ENCODE results near the gene NTRK3.

The NTRK3 gene

DNA sequence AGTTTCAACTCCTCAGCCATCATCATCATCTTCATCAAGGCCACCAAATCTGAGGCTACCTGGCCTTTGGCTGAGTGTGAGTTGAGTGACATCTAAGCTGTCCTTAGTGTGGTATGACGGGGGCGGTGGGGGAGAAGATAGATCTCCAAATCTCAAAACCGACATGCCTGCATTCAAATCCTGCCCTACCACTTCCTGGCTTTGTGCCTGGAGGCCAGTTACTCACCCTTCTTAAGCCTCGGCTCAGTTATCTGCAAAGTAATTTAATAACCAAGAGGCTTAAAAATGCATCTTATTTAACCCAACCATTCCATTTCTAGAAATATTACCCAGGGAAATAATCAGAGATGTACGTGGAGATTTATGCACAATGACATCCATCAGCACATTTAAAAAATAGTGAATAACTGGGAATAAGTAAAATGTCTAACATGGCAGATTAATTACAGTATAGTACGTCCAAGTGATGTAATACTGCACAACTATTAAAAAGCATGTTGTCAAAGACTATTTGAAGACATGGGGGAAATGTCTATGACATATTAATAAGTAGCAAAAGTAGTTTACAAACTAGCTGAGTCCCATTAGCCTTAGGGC is 167.4 kb downstream of the NTRK3 start:
- TF ChIP-seq, protein P1, sequence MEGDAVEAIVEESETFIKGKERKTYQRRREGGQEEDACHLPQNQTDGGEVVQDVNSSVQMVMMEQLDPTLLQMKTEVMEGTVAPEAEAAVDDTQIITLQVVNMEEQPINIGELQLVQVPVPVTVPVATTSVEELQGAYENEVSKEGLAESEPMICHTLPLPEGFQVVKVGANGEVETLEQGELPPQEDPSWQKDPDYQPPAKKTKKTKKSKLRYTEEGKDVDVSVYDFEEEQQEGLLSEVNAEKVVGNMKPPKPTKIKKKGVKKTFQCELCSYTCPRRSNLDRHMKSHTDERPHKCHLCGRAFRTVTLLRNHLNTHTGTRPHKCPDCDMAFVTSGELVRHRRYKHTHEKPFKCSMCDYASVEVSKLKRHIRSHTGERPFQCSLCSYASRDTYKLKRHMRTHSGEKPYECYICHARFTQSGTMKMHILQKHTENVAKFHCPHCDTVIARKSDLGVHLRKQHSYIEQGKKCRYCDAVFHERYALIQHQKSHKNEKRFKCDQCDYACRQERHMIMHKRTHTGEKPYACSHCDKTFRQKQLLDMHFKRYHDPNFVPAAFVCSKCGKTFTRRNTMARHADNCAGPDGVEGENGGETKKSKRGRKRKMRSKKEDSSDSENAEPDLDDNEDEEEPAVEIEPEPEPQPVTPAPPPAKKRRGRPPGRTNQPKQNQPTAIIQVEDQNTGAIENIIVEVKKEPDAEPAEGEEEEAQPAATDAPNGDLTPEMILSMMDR (IDR thresholded peaks at IDR 0.05; ENCODE audit: insufficient read depth, low read depth, low read length, missing control alignments) = no peak
- peak; percentile 30 for DNase-seq (ENCODE audit: low read depth)
- H3K4me3 ChIP-seq (ENCODE audit: low read length) = no peak overlapping the region

DNA sequence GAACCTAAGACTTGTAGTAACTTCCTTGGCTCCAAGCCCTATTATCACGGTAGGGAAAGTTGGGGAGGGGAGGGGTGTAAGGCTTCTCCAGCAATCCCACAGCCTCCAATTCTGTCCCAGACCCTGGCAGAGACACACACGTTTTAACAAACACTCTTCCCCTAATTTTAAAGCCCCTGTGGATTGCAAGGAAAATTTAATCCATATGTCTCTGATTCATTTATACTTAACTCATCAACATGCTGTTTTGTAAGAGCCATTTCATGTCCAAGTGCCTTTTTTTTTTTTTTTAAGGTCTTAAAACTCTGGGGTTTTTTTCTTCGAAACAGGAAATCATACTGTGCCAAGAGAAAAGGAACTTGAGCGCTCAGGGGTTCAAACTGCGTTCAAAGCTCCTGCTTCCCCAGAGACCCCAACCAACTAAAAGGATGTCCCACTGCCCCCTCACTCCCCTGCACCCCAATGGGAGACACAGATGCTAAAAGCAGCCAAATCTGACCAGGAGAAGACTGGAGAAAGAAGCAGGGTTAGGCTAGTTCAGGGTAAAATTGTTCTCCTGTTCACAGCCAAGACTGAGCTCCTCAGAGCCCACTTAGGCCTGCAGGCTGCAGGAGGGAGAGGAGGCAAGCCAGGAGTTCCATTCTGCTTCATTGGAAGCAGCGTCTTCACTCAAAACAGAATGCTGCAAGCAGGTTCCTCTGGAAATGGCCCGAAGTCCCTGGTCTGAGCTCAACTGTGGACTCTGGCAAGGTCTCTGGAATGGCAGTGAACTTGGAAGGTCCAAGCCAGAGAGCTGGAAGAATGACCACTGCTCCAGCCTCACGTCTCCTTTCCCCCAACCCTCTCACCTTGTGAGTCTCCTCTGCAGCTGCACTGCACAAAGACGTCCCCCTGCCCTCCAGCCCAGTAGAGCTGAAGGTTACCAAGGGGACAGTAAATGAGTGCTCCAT is 172.5 kb downstream of the NTRK3 start:
- DNase-seq (ENCODE audit: low read depth) = no peak
- TF ChIP-seq, protein P1 (IDR thresholded peaks at IDR 0.05; ENCODE audit: insufficient read depth, low read depth, low read length, missing control alignments) = no peak
- no peak overlapping the region for H3K4me3 ChIP-seq (ENCODE audit: low read length)

DNA sequence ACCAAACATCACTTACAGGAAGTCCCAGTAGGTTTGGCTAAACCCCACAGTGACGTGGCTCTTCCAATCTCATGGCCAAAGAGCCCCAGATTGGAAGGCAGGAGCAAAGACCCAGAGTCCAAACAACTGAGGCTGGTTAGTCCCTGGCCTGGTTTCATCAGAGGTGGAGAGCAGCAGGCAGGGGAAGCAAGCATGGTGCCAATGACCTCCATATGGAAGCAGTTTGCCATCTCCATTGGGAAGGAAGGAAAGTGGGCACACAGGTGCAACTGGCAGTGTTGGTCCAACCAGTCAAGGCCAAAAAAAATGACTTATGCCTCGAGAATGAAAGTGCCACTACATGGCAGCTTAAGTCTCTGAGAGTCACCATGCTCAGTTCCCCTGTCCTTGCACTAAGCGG is 175.9 kb downstream of the NTRK3 start:
- no peak overlapping the region for H3K4me3 ChIP-seq (ENCODE audit: low read length)
- DNase-seq (ENCODE audit: low read depth) = no peak
- TF ChIP-seq, protein P1 (IDR thresholded peaks at IDR 0.05; ENCODE audit: insufficient read depth, low read depth, low read length, missing control alignments) = no peak

DNA sequence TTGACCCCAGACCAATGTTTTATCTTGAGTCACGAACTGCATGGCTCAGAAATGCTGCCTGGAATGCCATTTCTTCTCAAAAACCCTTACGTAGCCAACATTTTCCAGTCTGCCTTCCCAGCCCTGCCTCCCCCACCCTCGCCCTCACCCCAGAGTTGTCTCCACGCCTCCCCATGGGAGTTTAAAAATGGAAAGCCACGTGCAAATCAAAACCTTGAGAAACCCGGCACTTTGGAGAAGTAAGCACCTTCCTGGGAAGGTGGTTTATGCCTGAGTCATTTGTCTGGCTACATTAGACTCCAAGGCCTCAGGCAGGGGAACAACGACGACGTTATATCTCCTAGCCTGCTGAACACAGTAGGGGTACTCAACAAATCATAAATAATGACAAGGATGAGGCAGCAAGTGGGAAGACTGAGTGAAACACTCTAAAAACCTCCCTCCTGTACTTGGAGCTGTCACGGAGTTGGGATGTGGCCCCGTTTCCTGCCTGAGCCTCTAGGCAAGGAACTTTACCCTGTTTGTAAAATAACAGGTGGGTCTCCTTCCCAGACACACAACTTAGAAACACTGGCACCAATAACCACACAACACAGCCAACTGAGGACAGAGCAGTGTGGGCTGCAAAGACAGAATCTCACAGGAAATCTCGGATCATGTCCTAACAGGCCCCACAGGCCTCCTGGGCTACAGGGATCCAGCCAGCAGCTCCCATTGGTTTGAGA is 179.1 kb downstream of the NTRK3 start:
- H3K4me3 ChIP-seq (ENCODE audit: low read length) = no peak overlapping the region
- TF ChIP-seq, protein P1 (IDR thresholded peaks at IDR 0.05; ENCODE audit: insufficient read depth, low read depth, low read length, missing control alignments) = no peak
- no peak for DNase-seq (ENCODE audit: low read depth)

DNA sequence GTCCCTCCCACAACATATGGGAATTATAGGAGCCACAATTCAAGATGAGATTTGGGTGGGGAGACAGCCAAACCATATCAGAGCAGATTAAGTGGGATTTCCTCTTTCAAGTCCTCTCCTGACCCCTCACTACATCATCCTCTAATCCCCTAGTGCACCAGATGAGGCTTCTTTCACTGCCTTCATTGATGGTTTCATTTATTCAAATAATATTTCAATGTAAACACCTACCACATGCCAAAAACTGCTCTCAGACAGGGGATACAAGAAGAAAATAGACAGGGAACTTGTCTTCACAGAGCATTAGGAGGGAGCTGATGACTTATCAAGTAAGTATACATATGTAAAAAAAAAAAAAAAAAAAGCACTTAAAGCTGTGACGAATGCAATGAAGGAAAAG is 180.2 kb downstream of the NTRK3 start:
- H3K4me3 ChIP-seq (ENCODE audit: low read length) = no peak overlapping the region
- TF ChIP-seq, protein P1 (IDR thresholded peaks at IDR 0.05; ENCODE audit: insufficient read depth, low read depth, low read length, missing control alignments) = no peak

DNA sequence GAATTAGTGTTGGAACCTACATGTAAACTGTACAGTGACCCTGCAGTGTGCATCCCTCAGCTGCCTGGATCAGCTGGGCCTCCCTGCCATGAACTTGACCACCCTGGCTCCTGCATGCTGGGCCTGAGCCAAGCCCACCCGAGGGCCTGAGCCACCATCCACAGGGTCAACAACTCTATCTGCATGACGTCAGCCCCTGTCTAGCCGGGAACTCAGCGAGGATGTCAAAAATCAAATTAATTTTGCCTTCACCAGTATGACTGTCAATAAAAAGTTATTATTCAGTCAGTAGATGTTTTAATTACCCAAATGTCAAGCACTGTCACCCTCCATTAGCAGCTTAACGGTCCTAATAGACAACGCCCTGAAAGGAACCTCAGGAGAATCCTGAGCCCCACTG is 181.4 kb downstream of the NTRK3 start:
- TF ChIP-seq, protein P1 (IDR thresholded peaks at IDR 0.05; ENCODE audit: insufficient read depth, low read depth, low read length, missing control alignments) = no peak
- no peak for DNase-seq (ENCODE audit: low read depth)
- H3K4me3 ChIP-seq (ENCODE audit: low read length) = no peak overlapping the region

More for the DNA sequence above, 180.2 kb downstream of the NTRK3 start:
- no peak for DNase-seq (ENCODE audit: low read depth)
